GM23338 (cell line): Measurements from ENCODE around the gene PRKCH.

Experiments used
- CREB1 ChIP-seq: fragments of 250-450 bp; sonication (Bioruptor Pico); IDR thresholded peaks from 2 replicates; pipeline ENCODE4 v1.5.0; 2020; ENCODE audit warnings: low read depth, mild to moderate bottlenecking, moderate library complexity
- CTCF ChIP-seq, 2 experiments: fragments of 200-600 bp in 1 of 2; sonication (generic) in 1 of 2; conservative IDR thresholded peaks; 2 replicates each; pipeline versions ENCODE4 v1.5.1 to v1.6.1; 2016 to 2017; ENCODE audit warnings: antibody characterized with exemption in 2 of 2, low read depth in 2 of 2, mild to moderate bottlenecking in 2 of 2, moderate library complexity in 1 of 2
- EZH2 ChIP-seq: fragments of 200-600 bp; sonication (generic); IDR thresholded peaks from one replicate; pipeline ENCODE4 v1.8.0; 2017; ENCODE audit warnings: antibody characterized with exemption, mild to moderate bottlenecking, low read depth; ENCODE audit not compliant: unreplicated experiment
- EZH2phosphoT487 ChIP-seq: fragments of 200-600 bp; sonication (generic); IDR thresholded peaks from one replicate; pipeline ENCODE4 v1.8.1; 2018; ENCODE audit warnings: antibody characterized with exemption; ENCODE audit not compliant: unreplicated experiment
- POLR2AphosphoS5 ChIP-seq: IDR thresholded peaks from 2 replicates; pipeline ENCODE4 v1.6.1; 2016; ENCODE audit warnings: antibody characterized with exemption, low read depth
- REST ChIP-seq: IDR thresholded peaks from one replicate; pipeline ENCODE4 v1.6.1; 2018; ENCODE audit warnings: antibody characterized with exemption; ENCODE audit not compliant: unreplicated experiment
- ZNF114 ChIP-seq: fragments of 250-450 bp; sonication (Bioruptor Pico); IDR thresholded peaks from 2 replicates; pipeline ENCODE4 v1.5.0; 2020; ENCODE audit warnings: mild to moderate bottlenecking, moderate library complexity

- no peak for TF ChIP-seq CTCF (conservative IDR thresholded peaks at IDR 0.05; ENCODE audit: low read depth in 2 of 2)
- no peak for TF ChIP-seq POLR2AphosphoS5
- no peak for TF ChIP-seq REST
- no peak for TF ChIP-seq EZH2
- no peak for TF ChIP-seq CREB1 (CRISPR knock-in tag)
- TF ChIP-seq ZNF114 (CRISPR knock-in tag) = no peak
- no peak for TF ChIP-seq EZH2phosphoT487
Measured at GRCh38 chr14:61524211-61524806, 202.9 kb downstream of the PRKCH start.
